ENCODE results near the gene PTGDS.

PTGDS gene

GRCh38 chr9:136983656-136984314, 6.5 kb downstream of the PTGDS start:
- DNase-seq = no peak
- intact Hi-C loops (cut with DNase I) = no loop called here

DNA sequence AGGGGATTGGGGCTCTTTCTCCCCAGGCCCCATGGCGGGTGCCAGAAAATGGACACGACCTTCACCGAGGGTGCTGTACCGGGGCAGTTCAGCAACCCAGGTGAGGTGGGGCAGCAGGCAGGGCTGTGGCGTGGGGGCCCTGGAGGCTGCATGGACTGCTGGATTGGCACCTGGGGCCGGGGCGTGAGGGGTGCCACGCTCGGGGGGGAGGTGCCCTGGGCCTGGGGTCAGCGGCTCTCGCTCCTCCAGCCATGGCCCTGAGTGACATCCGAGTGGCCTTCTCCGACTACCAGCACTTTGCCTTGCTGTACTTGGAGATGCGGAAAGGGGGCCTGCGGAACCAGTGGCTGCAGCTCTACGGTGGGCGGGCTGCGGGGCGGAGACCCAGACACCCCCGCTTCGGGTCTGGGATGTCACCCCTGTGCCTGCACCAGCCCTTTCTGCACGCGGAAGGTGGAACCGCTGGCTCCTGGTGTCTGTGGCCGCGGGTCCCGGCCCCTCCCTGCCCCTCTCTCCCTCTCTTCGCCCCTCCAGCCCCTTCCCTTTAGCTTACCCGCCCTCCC, 7.2 kb downstream of the PTGDS start:
- DNase-seq = peak in 1 of 10 donors; percentile 12
- intact Hi-C loops (cut with DNase I) = no loop called here

DNA sequence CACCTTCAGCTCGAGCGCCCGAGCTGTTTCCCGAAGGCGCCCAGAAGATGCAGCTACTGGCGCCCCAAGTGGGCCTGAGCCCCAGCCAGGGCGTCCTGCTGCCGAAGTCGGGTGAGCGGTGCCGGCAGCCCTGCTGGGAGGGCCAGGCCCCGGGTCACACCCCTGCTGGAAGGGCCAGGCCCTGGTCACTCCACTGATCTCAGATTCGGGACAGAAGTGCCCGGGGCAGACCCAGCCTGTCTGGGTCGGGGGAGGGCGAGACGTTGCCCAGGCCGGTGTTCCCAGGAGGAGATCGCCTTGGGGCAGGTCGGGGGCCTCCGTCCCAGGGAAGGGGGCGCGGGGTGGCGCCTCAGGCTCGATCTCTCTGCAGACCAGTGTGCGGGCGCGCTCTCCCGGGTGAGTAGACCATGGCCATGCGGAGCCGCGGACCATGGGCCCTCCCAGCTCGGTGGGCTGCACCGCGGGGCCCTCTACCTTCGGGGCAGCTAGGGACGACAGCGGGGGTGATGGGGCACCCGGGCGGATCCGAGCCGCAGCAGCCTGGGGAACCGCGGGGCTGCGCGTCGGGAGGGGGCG, 7.8 kb downstream of the PTGDS start:
- DNase-seq = peak in 1 of 10 donors; percentile 39
- intact Hi-C loops (cut with DNase I) = no loop called here

DNA sequence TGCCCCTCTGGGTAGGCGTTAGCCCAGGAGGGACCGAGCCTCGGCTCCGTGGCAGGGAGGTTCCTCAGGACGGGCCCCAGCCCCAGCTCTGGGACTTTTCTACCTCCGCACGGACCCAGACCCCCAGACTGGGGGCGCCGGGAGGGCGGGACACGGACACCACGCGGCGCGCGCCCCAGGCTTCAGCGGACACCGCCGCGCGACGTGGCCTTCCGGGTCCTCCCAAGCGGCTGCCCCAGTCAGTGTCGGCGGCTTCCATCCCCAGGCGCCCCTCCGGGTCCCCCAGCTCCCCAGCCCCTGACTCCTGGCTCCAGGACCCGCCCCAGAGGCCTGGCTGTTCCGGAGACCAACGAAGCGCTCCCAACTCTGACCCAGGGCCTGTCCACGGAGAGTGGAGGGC, 8.5 kb downstream of the PTGDS start:
- peak in 1 of 10 donors; percentile 7 for DNase-seq
- intact Hi-C loops (cut with DNase I) = no loop called here

DNA sequence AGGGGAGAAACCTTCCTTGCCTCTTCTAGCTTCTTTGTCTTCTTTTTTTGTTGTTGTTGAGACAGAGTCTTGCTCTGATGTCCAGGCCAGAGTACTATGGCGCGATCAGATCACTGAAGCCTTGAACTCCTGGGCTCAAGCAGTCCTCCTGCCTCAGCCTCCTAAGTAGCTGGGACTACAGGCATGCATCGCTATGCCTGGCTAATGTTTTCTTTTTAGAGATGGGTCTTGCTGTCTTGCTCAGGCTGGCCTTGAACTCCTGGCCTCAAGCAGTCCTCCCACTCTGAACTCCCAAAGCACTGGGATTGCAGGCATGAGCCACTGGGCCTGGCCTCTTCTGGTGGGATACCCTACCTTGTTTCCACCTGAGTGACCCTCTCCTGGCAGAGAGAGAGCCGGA, 11.6 kb downstream of the PTGDS start:
- DNase-seq = no peak
- intact Hi-C loops (cut with DNase I) = no loop called here

DNA sequence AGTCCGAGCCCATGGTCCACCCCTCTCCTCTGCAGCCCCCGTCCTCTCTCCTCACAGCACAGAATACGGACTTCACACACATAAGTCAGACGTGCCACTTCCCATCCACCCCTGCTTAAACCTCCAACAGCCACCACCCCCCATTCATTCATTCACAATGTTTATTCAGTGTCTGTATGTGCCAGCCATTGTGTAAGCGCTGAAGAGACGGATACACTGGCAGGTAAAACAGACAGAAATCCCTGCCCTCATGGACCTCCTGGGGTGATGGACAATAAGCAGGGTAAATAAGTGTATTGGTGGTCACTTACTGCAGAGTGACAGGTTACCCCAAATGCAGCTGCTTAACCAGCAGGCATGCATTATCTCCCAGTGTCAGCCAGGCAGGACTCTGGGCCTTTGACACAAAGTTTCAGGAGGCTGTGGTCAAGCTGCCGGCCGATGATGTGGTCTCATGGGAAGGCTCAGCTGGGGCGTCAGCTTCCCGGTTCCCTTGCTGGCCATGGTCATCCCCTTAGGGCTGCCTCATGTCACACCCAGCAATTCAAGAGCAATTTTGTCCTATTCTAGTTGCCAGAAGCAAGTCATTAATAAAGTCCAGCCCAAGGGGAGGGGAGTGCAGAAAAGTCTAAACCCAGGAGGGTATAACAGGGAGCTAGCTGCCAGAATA, 13.1 kb downstream of the PTGDS start:
- intact Hi-C loops (cut with DNase I) = no loop called here
- no peak for DNase-seq

- intact Hi-C loops (cut with DNase I) = no loop called here
- peak; percentile 87 to 99 (median 94) for DNase-seq
Measured at GRCh38 chr9:136991993-136992818, 14.9 kb downstream of the PTGDS start, which contains the start of gene PAXX. PAXX (plus strand) TSS chr9:136992422; CDS start chr9:136992444, 22 bp downstream.

- DNase-seq = no peak
- intact Hi-C loops (cut with DNase I) = no loop called here
Measured at GRCh38 chr9:136992819-136993369, 15.6 kb downstream of the PTGDS start.

DNA sequence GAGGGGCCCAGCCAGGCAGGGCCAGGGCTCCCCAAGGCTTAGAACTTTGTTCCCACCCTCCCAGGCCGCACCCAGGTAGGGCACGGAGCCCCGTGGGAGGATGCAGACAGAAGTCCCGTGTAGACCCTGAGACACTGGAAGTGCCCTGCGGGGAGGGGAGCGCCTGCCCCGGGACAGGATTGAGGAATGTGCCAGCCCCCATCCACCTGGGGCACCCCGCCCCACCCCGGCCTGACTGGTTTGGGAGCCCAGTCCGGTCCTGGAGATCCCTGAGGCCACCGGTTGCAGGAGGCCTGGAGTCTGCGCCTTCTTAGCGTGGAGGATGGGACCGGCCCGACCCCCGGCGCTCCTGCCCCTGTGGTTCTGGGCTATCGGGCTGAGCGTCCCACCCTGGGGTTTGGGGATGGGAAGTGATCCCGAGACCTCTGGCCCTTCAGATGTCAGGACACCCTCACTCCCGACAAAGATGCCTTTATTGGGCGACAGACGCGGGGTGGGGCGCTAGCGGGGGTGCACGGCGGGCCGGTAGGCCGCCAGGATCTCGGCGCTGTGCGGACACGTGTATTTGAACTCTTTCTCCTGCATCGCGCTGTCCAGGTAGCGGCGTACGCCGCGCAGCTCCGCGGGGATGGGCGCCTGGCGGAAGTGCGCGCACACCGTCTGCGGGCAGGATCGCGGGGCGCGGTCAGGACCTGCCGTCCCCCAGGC, 17.0 kb downstream of the PTGDS start:
- intact Hi-C loops (cut with DNase I) = no loop called here

GRCh38 chr9:136994888-136995230, 17.6 kb downstream of the PTGDS start:
- DNase-seq = no peak
- intact Hi-C loops (cut with DNase I) = no loop called here

More for the DNA sequence above, 17.0 kb downstream of the PTGDS start:
- DNase-seq = no peak

DNA sequence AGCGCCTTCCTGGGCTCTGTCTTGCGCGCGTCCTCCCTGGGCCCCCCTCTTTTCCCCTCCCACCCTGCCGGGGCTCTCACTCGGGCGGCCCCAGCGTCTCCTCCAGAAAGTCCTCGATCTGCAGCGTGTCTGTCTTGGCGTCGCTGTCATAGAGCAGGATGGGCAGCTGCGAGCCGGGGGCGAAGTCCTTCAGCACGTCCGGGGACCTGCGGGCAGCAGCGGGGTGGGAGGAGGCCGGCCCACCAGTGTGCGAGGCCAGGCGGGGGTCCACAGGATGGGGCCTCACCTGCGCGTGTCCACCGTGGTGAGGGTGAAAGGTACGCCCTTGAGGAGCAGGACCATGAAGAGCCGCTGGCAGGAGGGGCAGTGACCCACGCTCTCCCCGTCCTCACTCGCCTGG, 18.1 kb downstream of the PTGDS start:
- no peak for DNase-seq
- intact Hi-C loops (cut with DNase I) = no loop called here

DNA sequence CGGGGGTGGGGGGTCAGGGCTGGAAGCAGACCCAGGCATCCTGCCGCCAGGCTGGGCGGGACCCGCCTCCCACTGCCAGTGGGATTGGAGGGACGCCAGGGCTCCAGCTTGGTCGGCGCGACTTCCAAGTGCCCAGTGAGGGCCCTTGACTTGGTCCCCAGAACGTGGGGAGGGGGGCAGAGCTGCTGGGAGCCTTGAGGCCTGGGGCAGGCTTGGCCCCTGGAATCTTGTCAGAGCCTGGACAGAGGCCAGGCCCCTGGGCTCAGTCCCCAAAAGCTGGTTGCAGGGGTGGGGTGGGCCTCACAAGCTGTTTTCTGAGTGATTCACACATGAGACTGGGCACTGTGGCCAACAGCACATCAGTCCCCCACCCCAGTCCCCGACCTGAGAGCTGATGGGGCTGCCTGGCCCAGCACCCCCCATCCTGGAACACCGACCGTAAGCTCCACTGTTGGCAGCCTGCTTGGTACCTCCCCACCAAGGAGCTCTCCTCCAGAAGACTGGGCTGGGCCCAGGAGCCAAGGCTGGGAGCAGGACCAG, 18.5 kb downstream of the PTGDS start:
- DNase-seq = peak in 1 of 10 donors; percentile 52
- intact Hi-C loops (cut with DNase I) = no loop called here

DNA sequence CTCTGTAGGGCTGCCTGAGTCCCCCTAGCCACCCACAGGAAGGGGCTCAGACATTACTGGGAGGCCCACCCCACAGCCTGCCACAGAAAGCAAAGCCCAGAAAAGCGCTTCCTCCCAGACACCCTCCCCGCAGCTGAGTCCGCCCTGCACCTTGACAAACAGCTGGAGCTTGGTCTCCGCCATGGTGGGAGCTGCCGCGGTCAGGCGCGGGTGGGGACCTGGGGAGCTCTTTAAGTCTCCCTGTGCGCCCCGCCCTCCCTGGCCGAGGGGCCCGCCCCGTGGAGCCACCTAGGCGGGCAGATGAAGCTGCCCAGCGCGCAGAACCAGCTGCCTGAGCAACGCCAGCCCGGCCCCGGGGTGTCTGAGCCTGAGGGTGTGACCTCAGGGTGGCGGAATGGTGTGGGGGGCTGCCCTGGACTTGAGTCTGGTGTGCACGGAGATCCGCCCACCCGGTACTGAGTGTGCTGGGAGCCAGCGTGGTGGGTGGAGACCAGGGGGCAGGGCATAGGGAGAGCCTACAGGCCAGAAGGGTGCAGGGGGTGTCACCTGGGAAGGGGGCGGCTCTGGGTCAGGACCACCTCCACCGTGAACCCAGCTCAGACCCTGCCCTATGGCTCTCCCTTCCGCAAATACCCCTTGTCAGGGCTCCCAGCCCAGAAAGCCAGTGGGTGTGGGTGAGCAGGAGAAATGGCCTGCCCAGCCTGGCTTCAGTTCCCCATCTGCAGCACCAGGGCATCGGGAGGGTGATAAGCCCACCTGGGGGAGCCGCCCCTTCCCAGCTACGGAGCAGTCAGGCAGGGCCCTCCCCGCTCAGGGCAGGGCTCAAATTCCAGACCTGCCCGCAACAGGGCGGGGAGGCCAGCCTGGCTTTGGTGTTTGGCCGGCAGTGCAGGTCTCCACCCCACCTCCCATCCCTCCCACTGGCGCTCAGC, 19.3 kb downstream of the PTGDS start, which contains the start of gene CLIC3:
TSS of gene CLIC3 (minus strand) at position 208 of the 932 bp plus-strand sequence. CDS start at position 183, 25 bp downstream.
- intact Hi-C loops (cut with DNase I) = no loop called here
- no peak for DNase-seq

DNA sequence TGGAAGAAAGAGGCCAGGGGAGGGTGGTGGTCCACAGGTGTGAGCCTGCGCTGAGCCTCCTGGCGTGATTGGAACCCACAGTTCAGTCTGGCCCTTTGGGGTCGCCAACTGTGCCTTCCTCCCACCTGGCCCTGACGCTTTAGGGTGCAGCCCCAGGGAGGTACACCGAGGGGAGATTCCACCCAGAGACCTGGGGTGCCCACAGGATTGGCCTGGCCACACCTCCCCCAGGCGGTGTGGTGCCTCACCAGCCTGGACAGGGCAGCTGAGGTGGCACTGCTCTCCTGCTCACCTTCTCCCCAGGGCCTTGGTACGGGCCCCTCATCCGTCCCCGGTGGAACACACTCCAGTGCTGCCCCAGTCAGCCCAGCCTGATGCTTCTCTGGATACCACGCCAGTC, 20.1 kb downstream of the PTGDS start:
- no peak for DNase-seq
- intact Hi-C loops (cut with DNase I) = no loop called here

DNA sequence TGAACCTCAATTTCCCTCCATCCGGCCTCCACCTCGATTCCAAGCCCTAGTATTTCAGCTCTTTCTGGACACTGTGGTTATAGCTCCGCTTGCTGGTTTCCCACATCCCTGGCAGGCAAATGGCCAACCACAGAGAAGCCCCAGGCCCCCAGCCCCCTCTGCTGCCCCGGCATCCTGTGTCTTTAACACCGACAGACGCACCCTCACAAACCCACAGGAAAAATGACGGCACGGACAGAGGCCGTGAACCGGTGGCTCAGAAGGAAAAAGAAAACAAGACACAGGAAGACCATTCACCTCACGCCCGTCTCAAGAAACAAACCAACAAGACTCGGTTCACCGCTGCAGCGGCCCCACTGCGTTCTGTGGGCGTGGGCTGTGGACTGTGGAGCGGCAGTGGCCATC, 20.5 kb downstream of the PTGDS start:
- DNase-seq = no peak
- intact Hi-C loops (cut with DNase I) = no loop called here

DNA sequence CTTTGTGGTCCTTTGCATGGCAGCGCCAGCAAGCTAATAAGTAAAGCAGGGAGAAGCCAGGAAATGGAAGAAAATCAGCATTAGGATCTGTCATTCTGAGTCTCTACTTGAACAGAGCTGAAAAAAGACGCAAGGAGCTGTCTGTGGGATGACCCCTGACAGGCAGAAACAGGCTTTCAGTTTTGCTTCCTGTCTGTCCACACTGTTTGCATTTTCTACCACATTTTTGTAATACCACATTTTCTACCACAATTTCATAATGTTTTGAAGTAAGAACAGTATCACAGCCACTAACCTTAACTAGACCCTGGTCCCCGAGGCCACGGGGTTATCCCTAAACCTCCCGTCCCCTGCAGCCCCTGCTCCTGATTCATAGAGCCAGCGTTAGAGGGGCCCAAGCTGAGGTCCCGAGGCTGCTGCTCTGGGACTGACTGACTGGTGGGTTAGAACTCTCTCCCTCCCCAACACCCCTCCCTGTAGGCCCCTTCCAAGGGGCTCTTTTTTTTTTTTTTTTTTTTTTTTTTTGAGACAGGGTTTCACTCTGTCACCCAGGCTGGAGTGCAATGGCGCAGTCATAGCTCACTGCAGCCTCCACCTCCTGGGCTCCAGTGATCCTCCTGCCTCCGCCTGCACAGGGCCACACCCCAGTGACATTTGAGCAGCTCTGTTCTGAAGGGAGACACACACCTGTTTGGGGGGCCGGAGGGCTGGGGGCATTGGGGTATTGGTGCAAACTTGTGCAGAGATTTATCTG, 23.1 kb downstream of the PTGDS start:
- DNase-seq = no peak
- intact Hi-C loops (cut with DNase I) = no loop called here

- intact Hi-C loops (cut with DNase I) = no loop called here
- no peak for DNase-seq
Measured at GRCh38 chr9:137001857-137002645, 24.7 kb downstream of the PTGDS start.

Measured in posterior cingulate gyrus (tissue), 11 donors.